ENCODE results near the gene PTPN7.
"Not testable (repeated sequence)": the region's sequence is repeated elsewhere in the genome, so short reads cannot be mapped to it uniquely, and the experiment has no call there.

The PTPN7 gene

DNA sequence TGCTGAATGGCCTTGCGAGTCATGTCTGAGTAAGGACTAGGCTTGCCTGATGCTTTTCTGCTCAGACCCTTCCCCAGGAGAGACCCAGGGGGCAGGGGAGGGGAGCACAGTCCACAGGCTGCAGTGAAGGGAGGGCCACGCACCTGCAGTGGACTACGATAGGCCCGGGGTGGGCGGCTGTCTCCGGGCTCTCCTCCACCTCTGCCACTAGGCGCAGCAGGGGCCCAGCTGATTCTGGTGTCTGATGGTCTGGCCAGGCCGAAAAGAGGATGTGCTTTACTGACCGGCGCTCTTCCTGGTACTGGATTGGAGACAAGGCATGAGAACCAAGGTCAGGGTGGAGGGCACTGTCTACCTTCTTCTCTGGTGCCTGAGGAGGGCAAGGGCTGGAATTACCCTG, 8.0 kb downstream of the PTPN7 start:
- DNase-seq (ENCODE audit: low read depth, low spot score): no peak

DNA sequence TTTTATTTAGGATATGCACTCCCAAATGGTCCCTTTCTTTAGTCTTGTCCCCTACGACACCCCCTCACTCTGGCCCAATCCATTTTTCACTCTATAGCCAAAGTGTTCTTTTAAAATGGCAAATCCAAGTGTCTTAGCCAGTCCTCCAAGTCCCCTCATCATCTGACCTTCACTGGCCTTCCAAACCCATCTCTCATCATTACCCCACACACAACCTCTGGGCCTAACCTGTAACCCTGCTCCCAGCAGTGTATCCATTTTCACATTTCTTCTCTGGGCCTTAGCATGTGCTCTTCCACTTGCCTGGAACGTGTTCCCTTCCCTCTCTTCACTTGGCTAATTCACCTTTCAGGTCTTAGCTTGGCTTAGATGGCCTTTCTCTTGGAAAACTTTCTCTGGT, 9.4 kb downstream of the PTPN7 start:
- DNase-seq (ENCODE audit: low read depth, low spot score): no peak

DNA sequence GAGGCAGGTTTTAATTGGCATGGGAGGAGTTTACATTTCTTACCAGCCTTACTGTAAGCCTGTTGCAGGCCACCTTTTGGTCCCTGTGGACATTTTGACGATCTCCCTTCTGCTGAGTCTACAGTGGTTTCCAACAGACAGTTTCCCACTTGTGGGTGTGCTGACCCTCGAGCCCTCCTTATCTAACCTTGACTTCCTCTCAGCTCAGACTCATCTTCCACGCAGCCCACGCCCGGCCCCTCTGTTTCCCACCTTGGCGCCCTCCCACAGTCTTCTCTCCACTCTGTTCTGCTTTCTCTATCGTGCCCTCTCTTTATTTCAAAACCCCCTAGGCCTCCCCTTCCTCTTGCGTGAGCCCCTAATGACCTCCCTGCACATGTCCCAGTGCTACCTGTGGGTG, 9.8 kb downstream of the PTPN7 start:
- no peak for DNase-seq (ENCODE audit: low read depth, low spot score)

DNA sequence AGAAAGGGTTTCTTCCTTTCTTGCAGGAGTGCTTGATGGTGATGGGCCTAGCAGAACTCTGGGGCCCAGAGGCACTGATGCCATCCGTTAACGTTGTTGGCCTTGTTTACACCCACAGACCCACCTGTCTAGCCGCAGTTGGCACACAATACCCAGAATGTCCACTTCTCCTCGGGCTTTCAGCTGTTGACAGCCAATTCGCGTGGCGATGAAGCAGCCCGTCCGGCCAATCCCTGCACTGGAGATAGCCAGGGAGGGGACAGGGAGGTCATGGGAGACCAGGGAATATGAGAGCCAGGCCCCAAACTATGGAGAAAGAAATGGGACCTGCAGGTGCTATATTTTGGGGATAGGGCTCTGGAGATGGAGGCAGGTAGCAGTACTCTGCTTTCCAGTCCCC, 10.2 kb downstream of the PTPN7 start:
- no peak for DNase-seq (ENCODE audit: low read depth, low spot score)

DNA sequence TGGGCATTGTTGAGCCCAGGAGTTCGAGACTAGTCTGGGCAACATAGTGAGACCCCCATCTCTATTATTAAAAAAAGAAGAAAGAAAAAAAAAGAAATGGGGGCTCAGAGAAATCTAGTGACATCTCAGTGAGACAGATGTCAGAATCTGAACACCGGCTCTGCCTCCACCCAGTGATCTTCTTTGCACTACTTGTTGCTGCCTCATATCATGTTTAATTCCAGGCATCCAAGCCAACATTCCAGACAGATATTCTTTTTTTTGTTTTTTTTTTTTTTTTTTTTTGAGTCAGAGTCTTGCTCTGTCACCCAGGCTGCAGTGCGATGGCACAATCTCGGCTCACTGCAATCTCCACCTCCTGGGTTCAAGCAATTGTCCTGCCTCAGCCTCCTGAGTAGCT, 10.8 kb downstream of the PTPN7 start:
- no peak for DNase-seq (ENCODE audit: low read depth, low spot score)

DNA sequence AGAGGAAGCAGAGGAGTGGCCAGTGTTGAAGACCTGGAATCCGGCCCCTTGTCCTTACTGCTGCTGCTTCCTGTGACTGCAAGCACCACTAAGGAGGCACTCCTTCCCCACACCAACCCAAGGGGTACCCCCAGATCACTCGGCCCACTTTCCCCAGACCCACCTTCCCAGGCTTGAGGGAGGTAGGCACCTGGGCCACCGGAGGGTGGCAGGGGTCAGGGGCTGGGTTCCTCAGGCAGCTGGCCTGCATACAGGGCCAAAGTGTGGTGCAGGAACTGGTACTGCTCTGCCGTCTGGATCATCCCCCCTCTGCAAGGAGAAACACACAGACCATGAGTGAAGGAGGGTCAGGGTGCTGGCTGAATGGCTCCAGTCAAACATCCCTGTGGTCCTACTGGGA, 12.0 kb downstream of the PTPN7 start:
- DNase-seq (ENCODE audit: low read depth, low spot score): no peak

DNA sequence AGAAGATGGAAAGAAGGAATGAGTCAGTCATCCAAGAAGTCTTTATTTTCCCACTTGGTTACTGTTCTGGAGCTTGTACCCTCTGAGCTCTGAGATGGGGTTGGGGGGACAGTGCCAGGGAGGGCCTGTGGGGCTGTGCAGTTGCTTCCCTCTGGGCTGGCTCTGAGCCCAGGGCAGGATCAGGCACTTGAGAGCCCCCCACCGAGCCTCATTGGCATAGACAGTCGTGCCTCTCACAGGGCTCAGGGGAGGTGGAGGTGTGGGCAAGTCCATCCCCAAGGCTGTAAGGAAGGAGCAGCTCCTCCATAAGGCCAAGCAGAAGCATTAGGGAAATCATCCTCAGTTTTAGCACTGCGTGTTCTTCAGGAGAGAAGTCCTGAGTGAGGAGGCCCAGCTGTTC, 13.4 kb downstream of the PTPN7 start:
- DNase-seq (ENCODE audit: low read depth, low spot score): no peak

DNA sequence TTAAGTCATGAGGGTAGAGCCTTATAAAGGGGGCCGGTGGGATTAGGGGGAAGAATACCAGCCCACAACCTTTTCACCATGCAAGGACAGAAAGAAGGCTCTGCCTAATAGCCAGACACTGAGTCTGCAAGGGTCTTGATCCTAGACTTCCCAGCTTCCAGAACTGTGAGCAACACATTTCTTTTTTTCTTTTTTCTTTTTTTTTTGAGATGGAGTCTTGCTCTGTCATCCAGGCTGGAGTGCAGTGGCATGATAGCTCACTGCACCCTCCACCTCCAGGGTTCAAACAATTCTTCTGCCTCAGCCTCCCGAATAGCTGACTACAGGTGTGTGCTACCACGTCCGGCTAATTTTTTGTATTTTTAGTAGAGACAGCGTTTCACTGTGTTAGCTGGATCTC, 14.1 kb downstream of the PTPN7 start:
- no peak for DNase-seq (ENCODE audit: low read depth, low spot score)

DNA sequence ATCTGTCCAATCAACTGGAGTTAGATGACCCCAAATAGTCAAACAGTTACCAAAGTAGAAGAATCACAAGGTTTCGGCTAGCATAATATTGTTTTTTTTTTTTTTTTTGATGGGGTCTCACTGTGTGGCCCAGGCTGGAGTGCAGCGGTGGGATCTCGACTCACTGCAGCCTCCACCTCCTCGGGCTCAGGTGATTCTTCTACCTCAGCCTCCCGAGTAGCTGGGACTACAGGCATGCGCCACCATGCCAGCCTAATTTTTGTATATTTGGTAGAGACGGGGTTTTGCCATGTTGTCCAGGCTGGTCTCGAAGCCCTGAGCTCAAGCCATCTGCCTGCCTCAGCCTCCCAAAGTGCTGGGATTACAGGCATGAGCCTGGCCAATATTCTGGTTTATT, 14.7 kb downstream of the PTPN7 start:
- not testable (repeated sequence) for DNase-seq (ENCODE audit: low read depth, low spot score)

DNA sequence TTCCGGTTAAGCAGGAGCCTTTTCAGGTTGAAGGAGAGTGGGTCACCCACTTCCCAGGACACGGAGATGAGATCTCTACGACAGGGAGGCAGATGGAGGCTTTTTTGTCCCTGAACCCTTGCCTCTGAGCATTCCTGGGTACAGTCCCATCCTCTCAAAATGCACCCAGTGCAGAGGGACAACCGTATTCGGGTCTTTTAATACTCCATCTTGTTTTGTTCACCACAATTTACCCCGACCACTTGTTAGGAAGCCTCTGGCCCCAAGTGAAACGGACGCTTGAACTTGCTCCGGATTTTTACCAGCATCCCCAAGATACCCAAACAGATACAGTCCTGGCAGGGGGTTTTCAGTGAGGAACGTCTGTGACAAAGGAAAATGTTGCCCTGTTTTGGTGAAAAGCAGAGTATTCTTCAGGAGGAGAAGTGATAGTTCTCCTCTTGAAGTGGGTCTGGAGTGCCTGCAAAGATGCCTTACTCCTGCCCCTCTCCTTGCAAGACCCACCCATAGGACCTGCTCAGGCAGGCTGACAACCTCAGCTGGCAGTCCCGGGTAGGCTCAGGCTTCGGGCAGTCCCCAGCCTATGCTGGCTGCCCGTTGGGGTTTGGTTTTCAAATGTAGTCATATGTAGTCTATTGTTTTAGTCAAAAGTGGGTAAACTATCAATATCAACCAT, 15.2 kb downstream of the PTPN7 start:
- DNase-seq (ENCODE audit: low read depth, low spot score): no peak

DNA sequence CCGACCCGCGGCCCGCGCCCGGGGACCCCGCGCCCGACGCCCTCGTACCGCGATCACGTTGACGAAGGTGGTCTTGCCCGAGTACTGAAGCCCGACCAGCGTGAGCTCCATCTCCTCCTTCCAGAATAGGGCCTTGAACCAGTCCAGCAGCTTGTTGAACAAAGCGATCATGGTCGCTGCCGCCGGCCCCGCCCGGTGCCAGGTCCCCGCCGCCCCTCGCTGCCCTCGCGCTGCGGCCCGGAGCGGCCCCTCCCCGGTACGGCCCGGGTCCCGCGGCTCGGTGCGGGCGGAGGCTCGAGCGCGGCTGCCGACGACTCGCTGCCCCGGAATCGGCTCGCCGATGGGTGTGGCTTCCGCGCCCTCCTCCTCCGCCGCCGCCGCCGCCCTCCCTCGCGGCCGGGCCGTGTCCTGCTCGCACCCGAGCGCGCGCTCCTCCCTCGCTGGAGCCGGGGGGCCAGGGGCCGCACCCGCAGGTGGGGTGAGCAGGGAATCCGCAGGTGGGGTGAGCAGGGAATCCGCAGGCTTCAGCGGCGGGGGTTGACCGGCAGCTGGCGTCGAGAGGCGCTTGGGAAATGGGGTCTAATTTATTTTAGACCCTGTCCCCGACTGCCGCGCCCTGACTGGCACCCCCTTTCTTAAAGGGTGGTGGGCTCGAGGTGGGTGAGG, 15.9 kb downstream of the PTPN7 start, which contains the start of gene ARL8A:
Gene ARL8A, minus strand, starts transcription at position 336 of the 666 bp plus-strand sequence. Its CDS starts 165 bp downstream, at position 171.
- no peak for DNase-seq (ENCODE audit: low read depth, low spot score)

DNA sequence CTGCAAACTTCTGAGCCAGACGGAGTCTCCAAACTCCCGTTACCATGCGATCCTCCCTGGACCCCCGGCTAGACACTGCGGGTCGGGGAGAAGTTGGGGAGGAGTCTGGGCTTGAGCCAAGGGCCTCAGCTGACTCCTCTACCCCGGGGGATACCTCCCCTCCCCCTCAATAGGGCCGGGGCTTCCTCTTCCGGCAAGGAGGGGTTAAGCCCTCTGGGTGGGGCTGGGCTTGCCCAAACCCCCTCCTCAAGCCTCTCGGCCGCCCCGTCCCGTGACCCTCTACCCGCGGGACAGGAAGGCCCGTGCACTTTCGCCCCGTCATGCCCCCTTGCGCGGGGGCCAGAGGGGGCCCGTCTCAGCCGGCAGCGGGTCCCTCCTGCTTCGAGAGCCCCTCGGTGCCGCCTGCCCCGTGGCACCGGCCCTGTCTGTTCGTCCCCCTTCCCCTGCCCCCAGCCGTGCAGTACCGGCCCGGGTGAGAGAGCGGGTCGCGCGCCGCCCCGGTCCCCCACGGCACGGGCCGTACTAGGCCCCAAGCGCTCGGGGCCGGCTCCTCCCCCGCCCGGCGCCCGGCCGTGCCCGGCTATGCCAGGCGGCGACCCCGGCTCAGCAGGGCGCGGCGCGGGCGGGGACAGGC, 16.5 kb downstream of the PTPN7 start:
- DNase-seq (ENCODE audit: low read depth, low spot score): no peak

DNA sequence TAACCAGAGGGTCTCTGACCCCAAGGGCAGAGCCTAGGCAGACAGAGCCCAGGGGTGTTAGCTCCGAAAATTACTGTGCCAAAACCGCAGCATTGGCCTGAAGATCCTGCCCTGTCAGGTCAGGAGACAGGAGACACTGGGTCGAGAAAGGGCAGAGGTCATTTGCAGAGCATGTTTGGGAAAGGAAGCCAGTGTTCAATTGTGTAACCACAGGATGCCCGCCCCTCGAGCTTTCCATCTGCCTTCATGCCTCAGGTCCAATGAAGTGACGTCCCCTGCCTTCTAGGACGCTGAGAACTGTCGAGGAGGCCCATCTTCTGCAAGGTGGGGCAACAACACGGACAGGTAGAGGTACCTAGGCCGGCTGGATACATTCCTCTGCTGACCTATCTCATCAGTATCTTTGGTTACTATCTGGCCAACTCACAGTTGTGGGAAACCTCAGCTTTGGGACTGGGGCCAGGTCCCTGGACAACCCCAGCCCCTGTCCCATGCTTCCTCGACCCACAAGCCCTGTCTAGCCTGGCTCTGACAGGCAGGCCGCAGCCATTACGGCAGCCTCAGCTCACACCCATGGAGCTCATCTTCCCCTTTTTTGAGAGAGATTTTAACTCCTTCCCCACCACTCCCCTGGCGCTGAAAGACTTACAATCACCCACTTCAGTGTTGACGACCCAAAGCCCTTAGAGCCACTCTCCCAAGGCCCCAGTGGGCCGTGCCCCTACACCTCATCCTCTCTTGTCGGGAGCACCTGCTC, 17.2 kb downstream of the PTPN7 start:
- no peak for DNase-seq (ENCODE audit: low read depth, low spot score)

DNA sequence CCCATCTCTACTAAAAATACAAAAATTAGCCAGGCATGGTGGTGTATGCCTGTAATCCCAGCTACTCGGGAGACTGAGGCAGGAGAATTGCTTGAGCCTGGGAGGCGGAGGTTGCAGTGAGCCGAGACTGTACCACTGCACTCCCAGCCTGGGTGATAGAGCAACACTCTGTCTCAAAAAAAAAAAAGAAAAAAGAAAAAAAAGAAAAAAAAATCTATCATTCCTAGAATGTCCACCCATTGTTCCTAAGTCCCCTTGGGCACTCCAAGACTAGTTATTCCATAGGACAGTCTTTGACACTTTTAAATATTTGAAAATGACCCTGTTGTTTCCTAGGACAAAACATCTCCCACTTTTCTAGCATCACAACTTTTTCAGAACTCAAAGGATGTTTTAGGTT, 18.9 kb downstream of the PTPN7 start:
- not testable (repeated sequence) for DNase-seq (ENCODE audit: low read depth, low spot score)

DNA sequence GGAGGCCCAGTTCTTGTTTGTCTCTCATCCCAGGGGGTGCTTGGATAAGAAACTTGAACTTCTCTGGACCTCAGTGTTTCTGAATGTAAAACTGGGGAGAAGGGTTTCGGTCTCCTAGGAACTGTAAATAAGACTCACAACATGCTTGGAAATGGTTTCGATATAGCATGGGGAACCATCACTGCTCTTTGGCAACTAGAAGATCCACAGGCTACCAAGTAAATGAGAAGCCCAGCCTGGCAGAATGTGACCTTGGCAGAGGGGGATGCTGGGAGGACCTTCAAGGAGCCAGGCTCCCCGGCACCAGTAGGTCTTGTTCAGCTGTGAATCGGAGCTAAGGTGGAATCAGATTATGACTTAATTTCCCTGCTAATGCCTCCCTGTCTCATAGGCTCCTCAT, 19.6 kb downstream of the PTPN7 start:
- DNase-seq (ENCODE audit: low read depth, low spot score): no peak

DNA sequence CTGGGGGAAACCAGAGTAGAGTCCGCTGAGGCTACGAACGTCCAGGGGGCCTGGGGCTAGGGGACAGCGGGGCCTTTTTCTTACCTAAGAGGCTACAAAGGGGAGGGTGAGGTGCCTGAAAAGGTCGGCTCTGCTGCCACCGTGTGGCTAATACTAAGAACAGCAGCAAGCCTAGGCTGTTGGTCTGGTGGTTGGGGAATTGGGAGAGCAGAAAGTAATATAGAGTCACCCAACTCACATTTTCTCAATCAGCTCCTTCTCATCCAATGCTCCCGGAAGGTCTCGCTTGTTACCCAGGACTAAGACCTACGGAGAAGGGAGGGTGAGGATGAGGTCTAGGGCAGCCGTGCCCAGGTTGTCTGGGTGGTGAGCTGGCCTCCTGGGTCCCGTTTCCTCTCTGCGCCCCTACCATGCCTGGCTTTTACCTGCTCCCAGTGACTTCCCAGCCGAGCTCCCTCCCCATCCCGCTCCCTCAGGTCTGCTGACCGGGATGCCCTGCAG, 25.1 kb downstream of the PTPN7 start:
- DNase-seq (ENCODE audit: low read depth, low spot score): no peak

DNA sequence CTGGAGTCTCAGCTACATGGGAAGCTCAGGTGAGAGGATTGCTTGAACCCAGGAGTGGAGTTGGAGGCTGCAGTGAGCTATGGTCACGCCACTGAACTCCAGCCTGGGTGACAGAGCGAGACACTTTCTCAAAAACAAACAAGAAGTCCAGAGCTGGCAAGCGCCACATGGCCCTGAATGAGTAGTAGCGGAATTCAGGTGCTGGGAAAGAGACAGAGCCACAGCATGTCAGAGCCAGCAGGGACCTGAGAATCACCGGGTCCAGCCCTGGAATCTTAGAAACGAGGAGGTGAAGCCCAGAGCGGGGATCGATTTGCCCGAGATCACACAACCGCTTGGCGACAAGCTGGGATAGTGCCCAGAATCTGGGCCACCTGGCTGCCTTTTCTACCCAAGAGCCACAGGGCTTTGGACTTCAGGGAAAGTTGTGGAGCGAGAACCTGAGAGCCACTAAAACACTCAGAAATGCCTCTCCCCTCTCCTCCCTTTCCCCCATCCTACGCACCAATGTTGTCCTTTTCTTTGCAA, 25.7 kb downstream of the PTPN7 start:
- DNase-seq (ENCODE audit: low read depth, low spot score): no peak

DNA sequence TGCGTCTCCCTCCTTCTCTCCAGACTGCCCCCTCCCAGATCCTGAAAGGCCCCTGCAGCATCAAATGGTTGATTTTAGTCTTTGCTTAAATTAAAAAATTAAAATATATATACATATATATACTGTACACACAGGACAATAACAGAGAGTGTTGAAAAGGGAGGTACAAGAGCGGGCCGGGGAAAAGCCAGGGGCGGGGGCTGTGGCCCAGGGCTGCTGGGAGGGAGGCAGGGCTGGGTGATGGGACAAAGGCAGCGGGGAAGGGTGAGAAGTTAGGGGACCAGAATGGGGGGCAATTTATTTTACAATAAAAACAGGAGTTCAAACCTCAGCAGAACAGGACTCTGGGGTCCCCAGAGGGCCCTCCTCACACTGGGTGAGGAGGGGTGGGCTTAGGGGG, 26.4 kb downstream of the PTPN7 start:
- DNase-seq (ENCODE audit: low read depth, low spot score): no peak

DNA sequence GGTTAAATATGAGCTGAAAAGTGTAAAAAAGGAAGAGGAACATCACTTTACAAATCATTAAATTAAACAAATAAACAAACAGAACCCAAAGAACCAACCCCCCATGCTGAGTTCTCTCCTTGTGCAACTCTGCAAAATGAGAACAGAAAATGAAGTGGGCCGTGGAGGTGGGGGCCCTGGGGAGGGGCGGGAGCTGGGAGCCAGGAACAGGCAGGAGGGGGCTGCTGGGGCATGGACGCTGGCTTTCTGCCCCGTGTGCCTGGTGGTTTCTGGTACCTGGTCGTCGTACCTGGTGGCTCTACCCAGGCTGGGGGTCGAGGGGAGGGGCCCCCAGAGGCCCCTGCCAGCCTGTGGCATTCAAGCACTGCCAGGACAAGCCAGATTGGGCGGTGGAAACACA, 26.9 kb downstream of the PTPN7 start:
- DNase-seq (ENCODE audit: low read depth, low spot score): no peak

DNA sequence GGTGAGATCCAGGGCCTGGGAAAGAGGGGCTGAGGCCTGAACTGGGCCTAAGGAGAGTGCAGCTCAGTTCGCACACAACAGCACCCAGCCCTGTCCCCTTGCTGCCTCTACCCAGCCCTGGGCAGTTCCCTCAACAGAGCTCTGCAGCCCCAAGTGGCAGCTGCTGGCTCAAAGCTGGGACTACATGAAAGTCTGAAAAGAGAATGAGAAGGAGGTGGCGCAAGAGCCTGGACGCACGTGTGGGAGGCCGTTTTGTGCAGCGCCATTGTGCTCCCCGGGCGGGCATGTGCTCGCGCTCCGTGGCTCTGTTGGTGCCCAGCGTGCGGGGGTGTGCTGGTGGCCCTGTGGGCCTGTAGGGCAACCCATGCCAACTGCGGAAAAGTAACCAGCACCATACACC, 27.4 kb downstream of the PTPN7 start:
- DNase-seq (ENCODE audit: low read depth, low spot score): no peak

DNA sequence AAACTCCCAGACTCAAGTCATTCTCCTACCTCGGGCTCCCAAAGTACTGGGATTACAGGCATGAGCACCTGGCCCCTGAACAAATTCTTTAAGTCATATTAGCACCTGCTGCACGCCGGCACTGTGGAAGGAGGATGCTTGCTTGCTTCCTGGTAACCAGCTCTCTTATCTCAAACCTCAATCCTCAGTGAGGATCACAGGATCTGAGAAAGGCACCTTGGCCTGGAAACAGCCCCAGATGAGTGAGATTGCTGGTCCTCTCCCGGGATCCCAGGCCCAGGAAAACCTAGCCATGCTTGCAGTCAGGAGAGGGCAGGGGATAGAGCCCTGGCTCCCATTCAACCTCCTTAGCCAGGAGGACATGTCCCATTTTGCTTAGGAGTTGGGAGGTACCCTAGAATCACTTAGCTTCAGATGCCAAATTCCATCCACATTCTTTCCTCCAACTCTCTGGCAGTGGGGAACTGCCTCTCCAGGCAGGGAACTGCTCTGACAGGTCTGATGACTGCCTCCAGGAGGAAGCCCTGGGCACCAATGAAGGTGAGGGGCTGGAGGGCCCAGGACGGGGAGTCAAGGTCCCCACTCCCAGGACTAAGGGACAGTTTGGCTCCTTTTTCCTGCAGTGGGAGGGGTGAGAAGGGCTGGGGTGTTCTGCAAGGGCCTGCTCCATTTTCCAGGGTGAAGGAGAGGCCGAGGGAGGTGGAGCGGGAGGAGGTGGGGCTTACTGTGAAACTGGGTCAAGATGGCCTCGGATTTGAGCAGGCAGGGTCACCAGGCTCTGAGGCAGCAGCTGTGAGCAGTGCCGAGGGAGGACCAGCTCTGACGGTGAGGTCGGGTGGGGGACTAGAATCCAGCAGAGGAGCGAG, 28.2 kb downstream of the PTPN7 start:
- no peak for DNase-seq (ENCODE audit: low read depth, low spot score)

Data from iPS DF 19.7 (cell line).